Measurements from ENCODE around the gene ZFC3H1. TPM values are rescaled to one million over a fixed set of nuclear protein-coding genes. Genes with fewer than 3 reads are reported as not detected.

Gene ZFC3H1
- total RNA-seq, 1 experiment from 2014 or later, result 37.1 TPM

- TF ChIP-seq ZBTB33 (IDR thresholded peaks at IDR 0.05; ENCODE audit: extremely low read depth, insufficient replicate concordance, low read length) (no peak), SP1 (IDR thresholded peaks at IDR 0.05; ENCODE audit: low read depth) (no peak)
These were observed 11.0 kb downstream of the ZFC3H1 start (continued) for GRCh38 chr12:71652656-71653055.

- Histone ChIP-seq H3K4me3 (replicated peaks in 1 of 2; ENCODE audit: low read depth in 1 of 2, low read length in 2 of 2) (no peak overlapping the region), H3K9me3 (ENCODE audit: control insufficient read depth in 1 of 2, insufficient read depth in 1 of 2, low read depth in 1 of 2, low read length in 2 of 2) (peaks cover 0 to 4% of the 10 kb centered on the region in 2 experiments; a peak in 1 of 4 replicates), H3K9ac (ENCODE audit: low read length) (no peak overlapping the region), H2AFZ (ENCODE audit: low read depth, low read length, poor library complexity, severe bottlenecking) (no peak overlapping the region), H3K4me2 (ENCODE audit: low read length) (no peak overlapping the region), H3K4me1 (ENCODE audit: control insufficient read depth in 1 of 2, insufficient read depth in 2 of 2, low read length in 2 of 2) (no peaks in the 10 kb centered on the region), H3K27me3 (ENCODE audit: insufficient read depth, low read length) (no peaks in the 10 kb centered on the region), H3K79me2 (ENCODE audit: insufficient read depth, low read length) (peaks cover 95% of the 10 kb centered on the region), H3K36me3 (ENCODE audit: control insufficient read depth in 1 of 2, insufficient read depth in 2 of 2, low read length in 2 of 2) (peaks cover 23 to 34% of the 10 kb centered on the region in 2 experiments), H3K9me2 (ENCODE audit: insufficient read depth) (no peaks in the 10 kb centered on the region), H4K20me1 (ENCODE audit: insufficient read depth) (peaks cover 6% of the 10 kb centered on the region; the same call in 1 of the 2 replicates), H3K27ac (ENCODE audit: low read depth, low read length) (no peak overlapping the region)
- CTCF ChIA-PET, result interaction anchor here (1.7 kb wide), 1 partner anchor 97 kb away, joined by 6 read pairs; no protein-coding TSS in a partner anchor
- RAD21 ChIA-PET (ENCODE audit: low non-redundant PET in 1 of 2, low total read pairs in 2 of 2, uncharacterized antibody in 2 of 2, unreplicated experiment in 2 of 2), result no interaction called here
- POLR2A ChIA-PET, result no interaction called here
- ATAC-seq (no peak), DNase-seq (ENCODE audit: low read depth, low spot score) (no peak)
- intact Hi-C loops (cut with micrococcal nuclease), result no loop called here
- no TSS peak for BruUV-seq (replicated peaks)
- TF ChIP-seq EGR1 (IDR thresholded peaks at IDR 0.05; ENCODE audit: low read depth) (no peak), TCF7L2 (IDR thresholded peaks at IDR 0.05; ENCODE audit: borderline replicate concordance, extremely low read depth, insufficient read depth, insufficient read length) (no peak), ATF3 (IDR thresholded peaks at IDR 0.05) (no peak), SRF (IDR thresholded peaks at IDR 0.05; ENCODE audit: low read depth) (no peak), ZNF274 (IDR thresholded peaks at IDR 0.05; ENCODE audit: low read depth, low read length) (no peak), CTCF (IDR thresholded peaks at IDR 0.05 in 2 of 3, conservative IDR thresholded peaks at IDR 0.05 in 1 of 3; ENCODE audit: borderline replicate concordance in 1 of 3, insufficient read depth in 1 of 3, low read depth in 2 of 3, low read length in 2 of 3) (no peak), JUND (IDR thresholded peaks at IDR 0.05) (no peak), ZBTB33 (IDR thresholded peaks at IDR 0.05; ENCODE audit: extremely low read depth, insufficient replicate concordance, low read length) (no peak)
These were observed 14.2 kb downstream of the ZFC3H1 start for GRCh38 chr12:71649401-71649800.

Measured in HCT116 (cell line).